SU-DHL-6 (cell line): ENCODE measurements around the gene SEMA4A.

Experiments
- H2AFZ ChIP-seq: fragments of 200-600 bp; sonication (generic); 2 replicates; pipeline ENCODE4 v1.6.1; 2014; ENCODE audit warnings: low read depth, mild to moderate bottlenecking, moderate library complexity, mixed read lengths, antibody characterized with exemption, low read length; ENCODE audit not compliant: severe bottlenecking
- H3F3A ChIP-seq: fragments of 200-600 bp; shearing (Covaris generic); 2 replicates; pipeline ENCODE4 v1.6.0; 2016; ENCODE audit warnings: antibody characterized with exemption, mild to moderate bottlenecking; ENCODE audit not compliant: insufficient read depth
- H3K27ac ChIP-seq: fragments of 200-600 bp; sonication (generic); 2 replicates; pipeline ENCODE4 v1.5.1; 2016; ENCODE audit warnings: low read depth, mild to moderate bottlenecking, low read length, moderate library complexity, mixed read lengths
- H3K27me3 ChIP-seq: fragments of 200-600 bp; sonication (generic), shearing (Covaris generic); 2 replicates; pipeline ENCODE4 v1.6.0; 2014; ENCODE audit warnings: mild to moderate bottlenecking, low read length
- H3K36me3 ChIP-seq: fragments of 200-600 bp; sonication (generic); 2 replicates; pipeline ENCODE4 v1.6.1; 2014; ENCODE audit warnings: mild to moderate bottlenecking, low read length, mixed read lengths
- H3K4me2 ChIP-seq: fragments of 300-600, 200-600 bp; shearing (Covaris generic), sonication (generic); 2 replicates; pipeline ENCODE4 v1.6.0; 2014; ENCODE audit warnings: low read length, low read depth, mild to moderate bottlenecking; ENCODE audit not compliant: poor library complexity, severe bottlenecking
- H3K4me3 ChIP-seq: fragments of 200-600 bp; sonication (generic); 2 replicates; pipeline ENCODE4 v1.5.1; 2014; ENCODE audit warnings: antibody characterized with exemption, low read length, mild to moderate bottlenecking, mixed read lengths; ENCODE audit not compliant: insufficient read depth, poor library complexity, severe bottlenecking
- H3K79me2 ChIP-seq: fragments of 200-600 bp; sonication (generic); 2 replicates; pipeline ENCODE4 v1.6.1; 2014; ENCODE audit warnings: mild to moderate bottlenecking, low read length, moderate library complexity; ENCODE audit not compliant: insufficient read depth
- H3K9ac ChIP-seq: fragments of 200-600 bp; sonication (generic); 2 replicates; pipeline ENCODE4 v1.7.0; 2014; ENCODE audit warnings: mild to moderate bottlenecking, low read length
- H3K9me2 ChIP-seq: fragments of 200-600 bp; sonication (generic); replicated peaks from 2 replicates; pipeline ENCODE4 v1.6.1; 2014; ENCODE audit warnings: low read length; ENCODE audit not compliant: insufficient read depth
- H3K9me3 ChIP-seq: fragments of 200-600 bp; sonication (generic); 2 replicates; pipeline ENCODE4 v1.6.1; 2014; ENCODE audit warnings: low read length, mixed read lengths; ENCODE audit not compliant: insufficient read depth
- H4K20me1 ChIP-seq: fragments of 200-600 bp; sonication (generic); 2 replicates; pipeline ENCODE4 v1.6.1; 2014; ENCODE audit warnings: low read depth, mild to moderate bottlenecking, antibody characterized with exemption, low read length, moderate library complexity, mixed read lengths
- CTCF ChIP-seq: fragments of 200-600 bp; sonication (generic); IDR thresholded peaks from one replicate; pipeline ENCODE4 v1.5.1; 2017; ENCODE audit warnings: antibody characterized with exemption, mild to moderate bottlenecking, low read length, moderate library complexity; ENCODE audit not compliant: insufficient read depth, poor library complexity, severe bottlenecking
- EZH2phosphoT487 ChIP-seq: fragments of 200-600 bp; sonication (generic), shearing (Covaris generic); conservative IDR thresholded peaks from 2 replicates; pipeline ENCODE4 v1.6.1; 2018; ENCODE audit warnings: mild to moderate bottlenecking, antibody characterized with exemption, low read length, moderate library complexity, mixed read lengths

SEMA4A gene

GRCh38 chr1:156194300-156194652, 40.9 kb downstream of the SEMA4A start:
- Histone ChIP-seq H3K27me3 (no peaks in the 10 kb centered on the region), H2AFZ (no peak overlapping the region), H4K20me1 (no peaks in the 10 kb centered on the region), H3K4me2 (peak overlapping the region; percentile 65), H3K9me3 (no peaks in the 10 kb centered on the region), H3F3A (peaks cover 11% of the 10 kb centered on the region), H3K79me2 (peaks cover 52% of the 10 kb centered on the region), H3K27ac (peak overlapping the region; percentile 22; the same call in 1 of the 2 replicates), H3K36me3 (no peaks in the 10 kb centered on the region), H3K9ac (peak overlapping the region; percentile 87), H3K9me2 (no peaks in the 10 kb centered on the region), H3K4me3 (peak overlapping the region; percentile 92)
- TF ChIP-seq EZH2phosphoT487 (no peak), CTCF (no peak)

DNA sequence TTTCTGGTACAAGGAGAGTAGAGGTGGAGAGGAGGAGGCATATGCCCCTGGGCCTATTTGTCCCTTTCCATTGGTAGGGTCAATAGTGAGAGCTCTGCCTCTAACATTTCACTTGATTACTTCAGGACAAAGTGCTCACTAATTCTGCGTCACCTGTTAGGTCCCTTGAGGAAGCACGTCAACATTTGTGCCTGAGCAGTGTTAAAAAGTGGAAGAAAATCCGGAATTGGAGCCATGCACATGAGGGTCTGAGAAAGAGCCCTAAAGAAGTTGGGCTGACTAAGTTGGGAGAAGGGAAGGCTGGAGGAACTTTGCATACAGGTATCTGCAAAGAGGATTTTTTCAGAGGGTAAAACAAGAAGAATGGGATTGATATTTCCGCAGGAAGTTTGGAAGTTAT, 42.5 kb downstream of the SEMA4A start:
- peak overlapping the region; percentile 16 for H3K4me2 ChIP-seq

GRCh38 chr1:156196445-156196844, 43.1 kb downstream of the SEMA4A start:
- no peak overlapping the region for H3K4me3 ChIP-seq
- H3K79me2 ChIP-seq, result peaks cover 58% of the 10 kb centered on the region
- no peaks in the 10 kb centered on the region for H4K20me1 ChIP-seq
- no peak overlapping the region for H3K4me2 ChIP-seq
- no peaks in the 10 kb centered on the region for H3K36me3 ChIP-seq
- H3K9ac ChIP-seq, result no peak overlapping the region
- peaks cover 9% of the 10 kb centered on the region for H3F3A ChIP-seq
- no peaks in the 10 kb centered on the region for H3K27me3 ChIP-seq
- H2AFZ ChIP-seq, result no peak overlapping the region
- TF ChIP-seq EZH2phosphoT487 (no peak), CTCF (no peak)
- H3K9me2 ChIP-seq, result no peaks in the 10 kb centered on the region
- no peaks in the 10 kb centered on the region for H3K9me3 ChIP-seq
- H3K27ac ChIP-seq, result no peak overlapping the region

More for the DNA sequence above, 42.5 kb downstream of the SEMA4A start:
- Histone ChIP-seq H4K20me1 (no peaks in the 10 kb centered on the region), H3K36me3 (no peaks in the 10 kb centered on the region), H3K79me2 (peaks cover 56% of the 10 kb centered on the region), H3K4me3 (no peak overlapping the region), H3K9me3 (no peaks in the 10 kb centered on the region), H3F3A (peaks cover 11% of the 10 kb centered on the region), H3K9me2 (no peaks in the 10 kb centered on the region), H3K9ac (no peak overlapping the region), H2AFZ (no peak overlapping the region), H3K27ac (no peak overlapping the region), H3K27me3 (no peaks in the 10 kb centered on the region)
- no peak for TF ChIP-seq CTCF
- TF ChIP-seq EZH2phosphoT487, result no peak
